Naive thymus-derived CD8-positive, alpha-beta T cell (primary cell): ENCODE measurements around the gene ALDH3A1. TPM values are rescaled to one million over a fixed set of nuclear protein-coding genes. Genes with fewer than 3 reads are reported as not detected.

Experiments
- ATAC-seq, 2 donors: fragments of 150-1000 bp; cut with Tn5 transposase in 1 of 2; sonication (Bioruptor Pico), chemical (Tn5 transposase) in 1 of 2; 1 replicate in 1 of 2; 2 replicates in 1 of 2; pipeline ENCODE4 v1.10.0; 2021; ENCODE audit warnings: mild to moderate bottlenecking in 2 of 2, moderate library complexity in 2 of 2
- POLR2A ChIA-PET: fragments of 350-600 bp; sonication (Branson Sonifier 250); formaldehyde crosslinking; loops from one replicate; lab custom pipeline; 2021; ENCODE audit warnings: antibody characterized with exemption; lab: Charles Lee
- DNase-seq, 10 donors: peaks; one replicate each; pipeline versions ENCODE4 v3.0.0 to v3.0.0-alpha.2; 2020 to 2022
- H3K27ac Mint-ChIP-seq, 10 donors: one replicate each; pipeline ENCODE4 v1.8.0; 2020 to 2022; ENCODE audit warnings: mild to moderate bottlenecking in 10 of 10, mixed read lengths in 10 of 10, moderate library complexity in 4 of 10, inconsistent platforms in 1 of 10
- H3K27me3 Mint-ChIP-seq, 5 donors: one replicate each; pipeline ENCODE4 v1.8.0; 2021 to 2022; ENCODE audit warnings: mixed read lengths in 5 of 5
- H3K36me3 Mint-ChIP-seq, 3 donors: one replicate each; pipeline ENCODE4 v1.8.0; 2020 to 2022; ENCODE audit warnings: mixed read lengths in 3 of 3, mild to moderate bottlenecking in 2 of 3, inconsistent platforms in 1 of 3
- H3K4me1 Mint-ChIP-seq, 4 donors: one replicate each; pipeline ENCODE4 v1.8.0; 2021 to 2022; ENCODE audit warnings: mixed read lengths in 4 of 4
- H3K4me3 Mint-ChIP-seq, 10 donors: one replicate each; pipeline ENCODE4 v1.8.0; 2020 to 2022; ENCODE audit warnings: mild to moderate bottlenecking in 10 of 10, mixed read lengths in 10 of 10, moderate library complexity in 6 of 10, inconsistent platforms in 1 of 10
- H3K9me3 Mint-ChIP-seq, 9 donors: one replicate each; pipeline ENCODE4 v1.8.0; 2020 to 2022; ENCODE audit warnings: mixed read lengths in 9 of 9, mild to moderate bottlenecking in 3 of 9, inconsistent platforms in 1 of 9, moderate library complexity in 1 of 9
- polyA plus RNA-seq, 3 donors: library from polyadenylated mRNA; unstranded; fragments of 300-500 nt; fragmentation: Illumina TruSeq; gene quantifications; one replicate each; pipeline ENCODE4 v1.2.3, GENCODE V29; 2021
- total RNA-seq, 8 experiments: library from RNA in 2 of 8; stranded (reverse) in 2 of 8; gene quantifications; one replicate each; pipeline ENCODE4 v1.2.3 and lab custom pipeline; 2021 to 2026

ALDH3A1 gene
- total RNA-seq (not detected), polyA plus RNA-seq (under 1 TPM in 1 of 3 donors, not detected in 2; 0.11 TPM), total RNA-seq (lab: John Stamatoyannopoulos, UW) (0 to 0.17 (median 0) reads per million in 6 experiments)

DNA sequence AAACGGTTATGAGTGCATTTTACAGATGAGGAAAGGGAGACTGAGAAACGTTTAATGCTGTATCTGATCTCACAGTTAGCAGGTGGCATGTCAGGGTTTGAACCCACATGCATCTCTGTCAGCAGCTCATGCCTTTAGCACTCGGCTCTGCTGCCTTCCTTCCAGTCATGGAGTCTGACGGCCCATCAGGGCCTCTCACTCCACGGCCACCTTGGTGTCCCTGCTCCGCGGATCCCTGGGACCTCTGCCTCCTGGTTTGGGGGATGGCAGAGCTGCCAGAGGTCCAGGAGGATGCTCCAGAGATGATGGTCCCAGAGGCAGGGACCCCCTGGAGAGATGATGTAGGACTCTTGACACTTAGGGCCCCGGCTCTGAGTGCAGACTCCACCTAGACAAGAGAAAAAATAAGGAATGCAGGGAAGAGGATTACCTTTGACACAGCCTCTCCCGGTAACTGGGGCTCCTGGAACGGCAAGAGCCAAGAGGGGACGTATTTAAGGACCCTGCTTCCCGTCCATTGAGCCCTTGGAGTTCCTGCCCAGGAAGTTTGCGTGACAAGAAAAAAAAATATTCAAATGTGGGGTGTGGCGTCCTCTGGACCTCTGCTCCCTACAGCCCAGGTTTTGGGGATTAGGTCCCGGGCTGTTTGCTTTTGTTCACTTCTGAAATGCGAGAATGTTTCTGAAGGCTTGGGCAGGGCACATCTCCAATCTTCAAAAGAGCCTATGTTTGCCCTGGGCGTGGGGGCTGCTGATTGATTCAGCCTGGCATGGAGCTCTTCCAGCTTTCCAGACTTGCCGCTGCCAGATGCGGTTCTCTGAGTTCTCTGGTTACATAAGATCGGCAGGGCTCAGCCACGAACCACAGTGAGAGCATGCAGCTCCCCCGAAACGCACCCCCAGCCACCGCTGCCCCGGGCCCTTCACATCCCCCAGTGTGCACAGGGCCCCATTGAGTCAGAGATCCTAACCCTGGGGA, at the start of gene ALDH3A1:
ALDH3A1 (minus strand) TSS at position 470 of the 978 bp plus-strand sequence. CDS start 3,169 bp downstream, outside the sequence.
- DNase-seq (peak in 1 of 10 donors; percentile 51), ATAC-seq (no peak)
- POLR2A ChIA-PET: no interaction called here
- Mint-ChIP-seq H3K27me3 (peaks cover 0 to 18% (median 15%) of the 10 kb centered on the region in 5 donors), H3K9me3 (no peaks in the 10 kb centered on the region), H3K27ac (no peak within 1 kb of the TSS), H3K4me3 (peak within 1 kb of the TSS in 1 of 10 donors; percentile 58), H3K4me1 (peaks cover 0 to 12% (median 7%) of the 10 kb centered on the region in 4 donors), H3K36me3 (no peaks in the 10 kb centered on the region)

DNA sequence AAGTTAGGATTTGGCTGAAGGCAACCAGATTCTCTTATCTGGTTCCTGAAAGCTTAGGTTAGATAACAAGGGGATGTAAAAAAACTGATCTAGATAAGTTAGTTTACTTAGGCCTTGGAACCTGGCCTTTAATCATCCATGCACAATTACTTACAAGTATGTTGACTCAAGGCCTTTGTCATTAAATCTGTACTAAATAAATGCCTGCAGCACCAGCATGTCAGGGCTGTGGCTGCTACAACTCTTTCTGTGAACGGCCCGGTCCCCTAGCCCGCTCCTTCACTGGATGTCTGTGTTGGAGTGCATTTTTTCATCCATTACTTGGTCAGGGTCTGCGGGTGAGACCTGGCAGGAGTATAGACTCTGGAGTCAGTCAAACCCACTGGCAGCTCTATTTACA, 48.4 kb upstream of the ALDH3A1 start:
- Mint-ChIP-seq H3K9me3 (peaks cover 0 to 41% (median 15%) of the 10 kb centered on the region in 9 donors), H3K4me3 (no peak overlapping the region), H3K27ac (no peak overlapping the region), H3K36me3 (peaks cover 53 to 88% (median 69%) of the 10 kb centered on the region in 3 donors), H3K4me1 (peaks cover 4 to 12% (median 8%) of the 10 kb centered on the region in 4 donors), H3K27me3 (no peaks in the 10 kb centered on the region)
- DNase-seq (no peak), ATAC-seq (no peak)
- POLR2A ChIA-PET: no interaction called here

DNA sequence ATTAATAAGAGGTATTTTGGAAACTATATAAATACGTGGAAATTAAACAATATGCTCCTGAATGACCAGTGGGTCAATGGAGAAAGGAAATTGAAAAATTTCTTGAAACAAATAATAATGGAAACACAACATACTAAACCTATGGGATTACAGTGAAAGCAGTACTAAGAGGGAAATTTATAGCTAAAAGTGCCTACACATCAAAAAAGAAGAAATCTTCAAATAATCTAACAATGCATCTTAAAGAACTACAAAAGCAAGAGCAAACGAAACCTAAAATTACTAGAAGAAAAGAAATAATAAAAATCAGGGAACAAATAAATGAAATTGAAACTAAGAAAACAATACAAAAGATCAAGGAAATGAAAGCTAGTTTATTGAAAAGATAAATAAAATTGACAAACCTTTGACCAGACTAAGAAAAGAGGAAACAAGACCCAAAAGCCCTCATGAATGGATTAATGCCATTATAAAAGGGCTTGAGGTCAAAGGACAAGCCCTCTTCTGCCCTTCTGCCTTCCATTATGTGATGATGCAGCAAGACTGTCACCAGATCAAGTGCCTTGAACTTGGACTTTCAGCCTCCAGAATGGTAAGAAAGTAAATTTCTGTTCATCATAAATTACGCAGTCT, 43.9 kb upstream of the ALDH3A1 start:
- DNase-seq (no peak), ATAC-seq (no peak)
- no peak overlapping the region for H3K4me3 Mint-ChIP-seq
- H3K27ac Mint-ChIP-seq: peak overlapping the region in 3 of 10 donors; percentile 12 to 35 (median 13)
- POLR2A ChIA-PET: interaction anchor here (0.7 to 1.0 kb wide), 2 partner anchors 20 to 1477 kb away, joined by 3 to 4 read pairs; no protein-coding TSS in a partner anchor
- no peaks in the 10 kb centered on the region for H3K27me3 Mint-ChIP-seq
- H3K4me1 Mint-ChIP-seq: peaks cover 0 to 5% (median 0%) of the 10 kb centered on the region in 4 donors
- peaks cover 43 to 95% (median 73%) of the 10 kb centered on the region in 3 donors for H3K36me3 Mint-ChIP-seq
- H3K9me3 Mint-ChIP-seq: peaks cover 0 to 34% (median 15%) of the 10 kb centered on the region in 9 donors

DNA sequence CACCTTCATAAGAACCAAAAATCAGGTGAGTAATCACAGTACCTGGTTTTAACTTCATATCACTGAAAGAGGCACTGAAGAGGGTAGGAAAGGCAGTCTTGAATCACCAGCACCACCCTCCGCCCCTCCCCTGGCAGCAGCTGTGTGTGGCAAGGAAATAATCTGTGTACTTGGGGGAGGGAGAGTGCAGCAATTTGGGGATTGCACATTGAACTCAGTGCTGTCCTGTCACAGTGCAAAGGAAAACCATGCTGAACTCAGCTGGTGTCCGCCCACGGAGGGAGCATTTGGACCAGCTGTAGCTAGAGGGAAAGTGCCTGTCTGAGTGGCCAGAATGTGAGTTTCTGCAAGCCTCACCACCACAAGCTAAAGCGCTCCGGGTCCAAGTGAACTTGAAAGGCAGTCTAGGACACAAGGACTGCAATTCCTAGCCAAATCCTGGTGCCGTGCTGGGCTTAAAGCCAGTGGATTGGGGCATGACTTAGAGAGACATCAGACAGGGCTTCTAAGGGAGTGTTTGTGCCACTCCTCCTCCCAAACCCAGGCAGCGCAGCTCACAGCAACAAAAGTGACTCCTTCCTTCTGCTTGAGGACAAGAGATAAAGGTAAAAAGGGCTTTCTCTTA, 39.7 kb upstream of the ALDH3A1 start:
- H3K27ac Mint-ChIP-seq: no peak overlapping the region
- DNase-seq (no peak), ATAC-seq (no peak)
- no peaks in the 10 kb centered on the region for H3K27me3 Mint-ChIP-seq
- POLR2A ChIA-PET: no interaction called here
- no peak overlapping the region for H3K4me3 Mint-ChIP-seq
- H3K36me3 Mint-ChIP-seq: peaks cover 9 to 69% (median 34%) of the 10 kb centered on the region in 3 donors
- peaks cover 0 to 1% (median 0%) of the 10 kb centered on the region in 9 donors for H3K9me3 Mint-ChIP-seq
- peaks cover 0 to 2% (median 0%) of the 10 kb centered on the region in 4 donors for H3K4me1 Mint-ChIP-seq

DNA sequence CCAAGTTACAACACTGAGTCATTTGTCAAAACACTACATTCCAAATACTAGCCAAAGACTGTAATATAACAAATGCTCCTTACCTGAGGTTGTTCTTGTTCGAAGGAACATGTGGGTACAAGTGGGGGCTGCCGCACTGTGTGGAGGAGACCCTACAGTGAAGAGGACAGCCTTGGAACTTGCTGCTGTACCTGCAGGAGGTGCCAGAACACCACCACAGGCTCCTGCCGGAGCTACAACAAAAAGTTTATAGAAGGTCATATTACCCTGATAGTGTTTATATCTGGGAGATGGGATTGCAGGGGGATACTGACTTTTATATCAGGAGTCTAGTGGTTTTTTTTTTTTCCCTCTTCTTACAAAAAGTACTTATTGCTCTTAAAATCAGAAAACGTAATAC, 37.8 kb upstream of the ALDH3A1 start:
- peaks cover 4 to 70% (median 35%) of the 10 kb centered on the region in 3 donors for H3K36me3 Mint-ChIP-seq
- H3K9me3 Mint-ChIP-seq: no peaks in the 10 kb centered on the region
- POLR2A ChIA-PET: no interaction called here
- H3K4me1 Mint-ChIP-seq: peaks cover 0 to 2% (median 0%) of the 10 kb centered on the region in 4 donors
- no peak overlapping the region for H3K27ac Mint-ChIP-seq
- ATAC-seq (no peak), DNase-seq (no peak)
- no peak overlapping the region for H3K4me3 Mint-ChIP-seq
- H3K27me3 Mint-ChIP-seq: no peaks in the 10 kb centered on the region

DNA sequence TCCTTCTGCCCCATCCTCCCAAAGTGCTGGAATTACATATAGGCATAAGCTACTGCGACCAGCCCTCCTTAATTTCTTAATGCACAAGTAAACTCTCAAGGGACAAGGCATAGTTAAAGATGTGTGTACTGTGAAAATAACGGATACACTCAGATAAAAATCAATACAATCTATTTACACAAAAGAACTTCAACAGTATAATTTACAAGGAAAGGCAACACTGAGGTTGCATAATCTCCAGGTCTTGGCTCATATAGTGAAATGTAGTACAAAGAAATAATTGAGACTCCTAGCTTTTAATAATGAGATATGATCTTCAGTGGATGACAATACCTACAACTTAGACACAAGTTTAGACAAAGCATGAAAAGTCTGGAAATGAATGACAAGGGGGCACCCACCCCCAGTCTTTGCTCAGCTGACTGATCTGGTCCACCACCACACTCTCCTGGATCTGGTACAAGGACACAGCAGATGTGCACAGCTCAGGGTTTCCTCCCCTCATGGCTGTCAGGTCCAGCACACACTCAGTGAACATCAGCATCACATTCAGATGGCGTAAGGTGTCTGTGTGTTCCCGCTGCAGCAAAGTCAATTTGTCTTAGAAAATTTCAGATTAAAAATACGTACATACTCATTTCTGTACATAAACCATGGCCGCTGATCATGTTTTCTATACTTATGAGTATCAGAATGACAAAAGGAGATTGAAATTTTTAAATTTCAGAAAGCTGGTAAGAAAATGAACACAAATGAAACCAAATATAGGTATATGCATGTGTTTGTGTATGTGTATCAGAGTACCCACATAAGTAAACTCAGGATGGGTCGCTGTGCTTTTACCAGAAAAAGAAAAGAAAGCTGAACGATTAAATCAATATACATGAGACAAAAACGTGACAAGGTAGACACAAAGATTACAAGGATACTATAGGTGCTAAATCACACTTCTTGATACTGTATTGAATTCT, 33.7 kb upstream of the ALDH3A1 start:
- peak overlapping the region in 4 of 10 donors; percentile 15 to 67 (median 28) for H3K27ac Mint-ChIP-seq
- H3K4me1 Mint-ChIP-seq: no peaks in the 10 kb centered on the region
- DNase-seq (no peak), ATAC-seq (no peak)
- no peaks in the 10 kb centered on the region for H3K9me3 Mint-ChIP-seq
- no peaks in the 10 kb centered on the region for H3K27me3 Mint-ChIP-seq
- H3K36me3 Mint-ChIP-seq: peaks cover 0 to 67% (median 29%) of the 10 kb centered on the region in 3 donors
- H3K4me3 Mint-ChIP-seq: no peak overlapping the region
- POLR2A ChIA-PET: no interaction called here

DNA sequence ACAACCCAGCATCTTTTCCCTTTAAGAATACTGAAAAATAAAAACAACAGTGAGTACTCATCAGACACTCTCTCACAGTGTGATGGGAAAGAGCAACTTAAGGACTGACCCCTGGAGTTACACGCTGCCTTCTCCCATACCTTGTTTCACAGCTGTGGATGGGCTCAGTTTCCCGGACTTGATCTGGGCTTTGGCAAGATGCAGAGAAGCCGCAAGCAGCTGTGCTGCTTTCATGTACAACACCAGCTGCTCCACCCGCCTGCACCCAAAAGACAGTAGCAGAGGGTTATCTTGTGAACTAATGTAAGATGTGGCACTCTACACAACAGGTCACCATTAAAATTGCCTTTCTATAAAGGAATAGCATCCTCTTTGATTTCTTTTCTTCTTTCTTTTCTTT, 32.7 kb upstream of the ALDH3A1 start:
- Mint-ChIP-seq H3K27ac (peak overlapping the region in 5 of 10 donors; percentile 17 to 67 (median 46)), H3K9me3 (no peaks in the 10 kb centered on the region), H3K27me3 (no peaks in the 10 kb centered on the region), H3K4me3 (no peak overlapping the region), H3K4me1 (no peaks in the 10 kb centered on the region), H3K36me3 (peaks cover 0 to 75% (median 33%) of the 10 kb centered on the region in 3 donors)
- POLR2A ChIA-PET: no interaction called here
- DNase-seq (no peak), ATAC-seq (no peak)

DNA sequence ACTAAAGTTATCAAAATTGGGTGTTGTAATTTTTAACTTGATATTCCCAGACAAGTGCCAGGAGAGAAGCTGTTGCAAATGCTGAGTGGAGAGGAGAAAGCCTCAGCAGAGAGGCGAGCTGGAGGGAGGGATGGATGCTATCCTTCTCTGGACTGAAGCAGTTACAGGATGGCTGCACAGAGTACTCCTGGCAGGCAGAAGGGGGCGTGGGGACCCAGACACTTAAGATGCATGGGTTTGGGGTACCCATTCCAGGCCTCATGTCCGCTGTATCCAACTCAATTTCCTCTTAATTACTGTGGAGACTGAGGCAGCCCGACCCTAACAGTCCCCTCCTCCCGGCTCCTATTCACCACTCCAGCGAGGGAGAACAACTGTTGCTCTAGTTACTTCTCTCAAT, 25.4 kb upstream of the ALDH3A1 start:
- ATAC-seq (no peak), DNase-seq (no peak)
- H3K36me3 Mint-ChIP-seq: peaks cover 0 to 33% (median 20%) of the 10 kb centered on the region in 3 donors
- peaks cover 29 to 53% (median 41%) of the 10 kb centered on the region in 4 donors for H3K4me1 Mint-ChIP-seq
- H3K4me3 Mint-ChIP-seq: peak overlapping the region in 2 of 10 donors; percentile 77 to 86
- H3K27me3 Mint-ChIP-seq: no peaks in the 10 kb centered on the region
- peak overlapping the region; percentile 9 to 98 (median 94) for H3K27ac Mint-ChIP-seq
- POLR2A ChIA-PET: no interaction called here
- no peaks in the 10 kb centered on the region for H3K9me3 Mint-ChIP-seq

DNA sequence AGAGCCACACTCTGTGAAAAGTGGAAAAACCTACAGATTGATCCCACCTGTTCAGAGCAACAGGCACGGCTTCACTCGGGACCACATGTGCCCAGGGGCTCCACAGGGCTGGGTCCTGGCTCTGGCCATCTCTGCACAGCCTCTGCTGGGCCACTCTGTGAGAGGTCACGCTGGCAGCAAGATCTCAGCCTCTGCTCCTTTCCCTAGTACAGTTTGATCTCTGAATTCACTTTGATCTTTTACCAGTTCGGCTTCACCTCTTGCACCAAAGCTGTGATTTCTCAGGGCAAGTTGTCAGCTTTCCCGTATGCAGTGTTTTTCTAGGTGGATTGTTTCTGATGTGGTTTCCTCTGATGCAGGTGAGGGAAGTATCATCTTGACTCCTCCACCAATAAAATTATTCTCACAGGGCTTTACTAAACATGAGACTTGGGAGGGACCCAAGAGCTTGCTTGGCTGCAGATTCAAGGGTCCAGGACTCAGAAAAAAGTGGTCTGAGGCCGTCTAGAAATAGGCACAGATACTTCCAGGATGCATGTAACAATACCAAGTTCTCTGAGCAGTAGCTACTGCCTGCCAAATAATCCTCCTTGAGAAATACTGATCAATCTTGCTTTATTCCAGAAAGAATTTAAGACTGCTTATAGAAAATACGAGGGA, 24.0 kb upstream of the ALDH3A1 start:
- H3K4me1 Mint-ChIP-seq: peaks cover 30 to 55% (median 44%) of the 10 kb centered on the region in 4 donors

DNA sequence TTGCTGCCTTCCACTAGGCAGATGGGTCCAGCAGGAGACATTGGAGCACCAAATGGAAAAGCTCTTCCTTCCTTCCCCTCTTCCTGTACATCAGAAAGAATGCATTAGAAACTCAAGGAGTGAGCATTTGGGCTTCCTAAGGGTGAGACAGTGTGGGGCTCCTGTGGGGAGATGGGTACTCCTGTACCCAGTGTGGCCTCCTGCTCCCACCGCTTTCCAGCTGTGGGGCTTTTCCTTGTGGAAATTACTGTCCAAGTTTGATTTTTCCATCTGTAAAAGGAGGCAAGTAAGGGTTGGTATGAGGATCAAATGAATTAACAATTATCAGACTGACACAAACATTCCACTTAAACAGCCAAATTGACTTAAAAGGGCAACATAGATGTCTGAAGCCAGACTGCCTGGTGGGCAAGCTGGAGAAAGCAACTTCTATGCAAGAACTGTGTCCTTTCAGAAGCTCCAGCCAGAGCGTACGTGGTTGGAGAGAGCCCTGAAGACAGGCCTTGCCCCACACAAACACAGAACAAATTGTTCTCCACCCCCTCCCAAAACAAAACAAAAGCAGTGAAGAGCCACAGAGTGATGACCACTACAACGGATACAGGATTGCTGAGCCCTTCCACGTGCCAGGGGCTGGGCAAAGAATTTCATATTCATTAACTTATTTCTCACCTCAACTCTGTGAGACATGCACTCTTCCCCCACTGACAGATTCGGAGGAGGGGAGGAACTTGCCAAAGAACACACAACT, 23.1 kb upstream of the ALDH3A1 start:
- no peaks in the 10 kb centered on the region for H3K27me3 Mint-ChIP-seq
- H3K4me1 Mint-ChIP-seq: peaks cover 36 to 58% (median 49%) of the 10 kb centered on the region in 4 donors
- peaks cover 0 to 12% (median 7%) of the 10 kb centered on the region in 3 donors for H3K36me3 Mint-ChIP-seq
- DNase-seq: no peak
- H3K27ac Mint-ChIP-seq: peak overlapping the region; percentile 81 to 98 (median 94)
- ATAC-seq: no peak
- POLR2A ChIA-PET: interaction anchor here (0.6 to 1.7 kb wide), 7 partner anchors 8 to 1087 kb away, joined by 3 to 8 read pairs (median 3); partner anchors contain the start of genes AKAP10 and ALDH3A2
- peak overlapping the region; percentile 51 to 86 (median 72) for H3K4me3 Mint-ChIP-seq
- H3K9me3 Mint-ChIP-seq: no peaks in the 10 kb centered on the region

More for the DNA sequence above, 24.0 kb upstream of the ALDH3A1 start:
- POLR2A ChIA-PET: interaction anchor here (0.5 to 1.7 kb wide), 8 partner anchors 9 to 270 kb away, joined by 3 to 8 read pairs (median 3); partner anchors contain the start of genes AKAP10 and ALDH3A2
- peak in 8 of 10 donors; percentile 51 to 92 (median 76) for DNase-seq
- H3K27me3 Mint-ChIP-seq: no peaks in the 10 kb centered on the region
- peak; percentile 95 to 96 for ATAC-seq
- peaks cover 0 to 21% (median 15%) of the 10 kb centered on the region in 3 donors for H3K36me3 Mint-ChIP-seq
- H3K27ac Mint-ChIP-seq: peak overlapping the region; percentile 81 to 98 (median 94)
- peak overlapping the region; percentile 54 to 86 (median 72) for H3K4me3 Mint-ChIP-seq
- H3K9me3 Mint-ChIP-seq: no peaks in the 10 kb centered on the region
